GM19397 (cell line): ENCODE data around the gene HMCN2.

Source experiments
- ATAC-seq: cut with Tn5 transposase; IDR thresholded peaks from one replicate; pipeline ENCODE4 v1.9.1; 2021; ENCODE audit warnings: mild to moderate bottlenecking, moderate library complexity; ENCODE audit not compliant: unreplicated experiment

HMCN2 gene

DNA sequence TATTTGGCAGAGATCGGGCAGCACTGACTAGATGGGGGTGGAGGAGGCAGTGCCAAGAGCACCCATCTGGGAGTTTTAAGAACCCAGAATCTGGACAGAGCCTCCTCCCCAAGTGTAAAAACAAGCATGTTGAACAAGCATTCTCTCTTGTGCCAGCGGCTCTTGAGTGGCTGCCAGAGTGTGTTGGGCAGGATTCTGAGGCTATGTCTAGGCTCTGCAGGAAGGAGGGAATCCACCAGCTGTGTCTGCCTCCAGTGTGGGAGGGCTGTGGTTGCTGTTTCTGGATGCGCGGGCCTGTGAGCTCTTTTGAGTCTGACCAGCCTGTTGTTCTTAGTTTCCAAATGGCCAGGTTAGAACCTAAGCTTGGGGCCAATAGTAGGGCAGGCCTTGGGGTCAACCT is 39.8 kb downstream of the HMCN2 start:
- ATAC-seq, result no peak

- no peak for ATAC-seq
Measured at GRCh38 chr9:130306823-130307666, 41.5 kb downstream of the HMCN2 start.

- ATAC-seq, result no peak
Measured at GRCh38 chr9:130307667-130307943, 42.0 kb downstream of the HMCN2 start.

DNA sequence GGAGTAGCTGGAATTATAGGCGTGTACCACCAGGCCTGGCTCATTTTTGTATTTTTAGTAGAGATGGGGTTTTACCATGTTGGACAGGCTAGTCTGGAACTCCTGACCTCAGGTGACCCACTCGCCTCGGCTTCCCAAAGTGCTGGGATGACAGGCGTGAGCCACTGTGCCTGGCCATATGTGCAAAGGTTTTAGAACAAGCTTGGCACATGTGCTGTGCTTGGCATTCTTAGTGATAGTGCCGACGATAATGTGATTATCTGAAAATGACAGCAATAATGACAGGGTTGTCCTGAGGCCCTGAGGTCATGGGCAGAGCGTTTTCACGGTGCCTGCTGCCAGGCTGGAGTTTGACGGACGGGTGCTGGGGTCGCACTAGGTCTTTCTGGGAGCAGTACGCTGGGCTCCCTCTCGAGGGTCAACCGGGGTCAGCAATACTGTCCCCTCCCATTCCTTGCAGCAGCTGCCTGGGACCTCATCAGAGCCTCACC is 42.6 kb downstream of the HMCN2 start:
- no peak for ATAC-seq

DNA sequence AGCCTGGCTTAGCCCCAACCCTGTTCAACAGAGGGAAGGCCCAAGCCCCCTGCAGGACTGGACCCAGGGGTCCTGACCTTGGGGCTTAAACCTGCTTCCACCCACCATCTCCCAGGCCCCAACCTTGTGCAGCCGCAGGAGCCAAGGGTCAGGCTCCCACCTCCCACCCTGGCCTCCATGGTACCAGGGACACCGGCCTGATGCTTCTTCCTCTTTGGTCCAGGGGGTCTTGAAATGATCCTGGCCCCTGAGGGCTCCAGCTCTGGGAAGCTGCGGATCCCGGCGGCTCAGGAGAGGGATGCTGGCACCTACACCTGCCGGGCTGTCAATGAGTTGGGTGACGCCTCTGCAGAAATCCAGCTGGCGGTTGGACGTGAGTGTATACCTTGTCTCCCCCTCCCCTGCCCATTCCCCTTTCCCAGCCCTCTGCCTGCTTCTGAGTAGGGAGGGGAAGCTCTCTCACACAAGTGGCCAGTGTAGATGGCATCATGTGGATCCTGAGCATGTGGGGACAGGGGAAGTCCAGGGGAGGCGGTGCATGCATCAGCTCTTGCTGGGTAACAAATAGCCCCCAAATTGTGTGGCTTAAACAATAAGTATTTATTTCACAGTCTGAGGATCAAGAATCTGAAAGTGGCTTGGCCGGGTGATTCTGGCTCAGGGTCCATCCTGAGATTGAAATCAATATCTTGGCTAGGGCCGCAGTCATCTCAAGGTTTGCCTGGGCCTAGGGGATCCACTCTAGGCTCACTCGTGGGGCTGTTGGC is 44.3 kb downstream of the HMCN2 start:
- ATAC-seq, result no peak

GRCh38 chr9:130310456-130310855 is 44.9 kb downstream of the HMCN2 start:
- no peak for ATAC-seq

DNA sequence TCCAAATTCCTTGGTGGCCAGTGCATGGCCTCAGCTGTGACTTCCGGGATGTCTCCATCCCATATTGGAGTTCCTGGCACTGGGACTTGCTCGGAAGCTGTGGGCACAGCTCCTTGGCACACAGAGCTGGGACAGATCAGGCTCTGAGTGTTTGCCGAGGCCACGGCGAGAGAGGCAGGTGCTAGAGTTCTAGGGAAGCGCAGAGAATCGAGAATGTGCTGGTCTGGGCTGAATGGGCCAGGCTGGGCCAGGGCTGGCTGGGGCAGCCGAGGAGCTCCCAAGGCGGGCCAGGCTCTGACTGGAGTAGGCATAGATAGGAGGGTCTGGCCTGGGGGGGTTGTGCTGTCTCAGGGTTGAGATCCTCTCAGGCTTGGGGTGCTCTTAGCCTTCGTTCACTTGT is 45.4 kb downstream of the HMCN2 start:
- no peak for ATAC-seq

DNA sequence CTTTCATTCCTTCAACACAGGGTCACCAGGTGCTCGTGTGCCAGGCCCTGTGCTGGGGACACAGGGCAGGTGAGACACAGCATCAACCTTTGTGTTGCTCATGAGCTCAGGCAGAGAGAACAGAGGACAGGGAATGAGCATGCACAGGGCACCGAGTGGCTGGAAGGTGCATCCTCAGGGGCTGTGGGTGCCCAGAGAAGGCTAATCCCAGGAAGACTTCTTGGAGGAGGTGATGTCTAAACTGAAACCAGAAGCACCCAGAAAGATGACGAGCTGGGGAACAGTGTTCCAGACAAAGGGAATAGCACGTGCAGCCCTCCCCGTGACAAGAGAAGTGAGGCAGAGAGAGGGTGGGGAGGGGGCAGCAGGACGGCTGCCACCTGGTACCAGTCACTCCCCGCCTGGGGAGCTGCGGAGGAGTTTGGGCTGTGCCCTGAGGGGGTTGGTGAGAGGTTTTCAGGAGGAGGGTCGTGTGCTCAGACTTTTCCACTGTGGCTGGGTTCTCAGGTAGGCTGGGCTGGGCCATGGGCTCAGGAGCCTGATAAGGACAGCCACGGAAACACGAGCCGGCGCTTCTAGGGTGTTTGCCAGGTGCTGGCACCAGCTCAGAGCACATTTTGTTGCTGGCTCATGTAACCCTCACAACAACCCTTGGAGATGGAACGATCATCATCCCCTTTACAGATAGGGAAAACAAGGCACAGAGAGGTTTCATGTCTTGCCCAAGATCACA is 46.0 kb downstream of the HMCN2 start:
- no peak for ATAC-seq

GRCh38 chr9:130313103-130313858 is 47.7 kb downstream of the HMCN2 start:
- ATAC-seq, result no peak

GRCh38 chr9:130315446-130316226 is 50.1 kb downstream of the HMCN2 start:
- ATAC-seq, result no peak

DNA sequence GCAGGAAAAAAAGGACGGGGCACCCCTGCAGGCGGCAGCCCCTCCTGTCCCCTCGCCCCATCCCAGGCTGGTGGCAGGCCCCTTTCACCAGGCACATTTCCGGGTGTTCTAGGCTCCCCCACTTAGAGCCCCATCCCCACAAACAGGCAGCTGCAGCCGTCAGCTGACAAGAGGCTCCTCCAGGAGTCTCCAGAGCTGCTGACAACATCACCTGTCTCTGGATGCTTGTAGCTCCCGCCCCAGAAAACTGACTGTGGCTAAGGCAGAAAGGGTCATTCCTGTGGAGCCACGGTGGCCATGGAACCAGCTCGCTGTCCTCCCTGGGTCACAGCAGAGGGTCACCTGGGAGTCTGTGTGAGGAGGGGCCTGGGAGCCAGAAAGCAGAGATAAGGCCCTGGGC is 50.9 kb downstream of the HMCN2 start:
- no peak for ATAC-seq

GRCh38 chr9:130319300-130319699 is 53.7 kb downstream of the HMCN2 start:
- ATAC-seq, result no peak

GRCh38 chr9:130319944-130320712 is 54.6 kb downstream of the HMCN2 start:
- ATAC-seq, result no peak

DNA sequence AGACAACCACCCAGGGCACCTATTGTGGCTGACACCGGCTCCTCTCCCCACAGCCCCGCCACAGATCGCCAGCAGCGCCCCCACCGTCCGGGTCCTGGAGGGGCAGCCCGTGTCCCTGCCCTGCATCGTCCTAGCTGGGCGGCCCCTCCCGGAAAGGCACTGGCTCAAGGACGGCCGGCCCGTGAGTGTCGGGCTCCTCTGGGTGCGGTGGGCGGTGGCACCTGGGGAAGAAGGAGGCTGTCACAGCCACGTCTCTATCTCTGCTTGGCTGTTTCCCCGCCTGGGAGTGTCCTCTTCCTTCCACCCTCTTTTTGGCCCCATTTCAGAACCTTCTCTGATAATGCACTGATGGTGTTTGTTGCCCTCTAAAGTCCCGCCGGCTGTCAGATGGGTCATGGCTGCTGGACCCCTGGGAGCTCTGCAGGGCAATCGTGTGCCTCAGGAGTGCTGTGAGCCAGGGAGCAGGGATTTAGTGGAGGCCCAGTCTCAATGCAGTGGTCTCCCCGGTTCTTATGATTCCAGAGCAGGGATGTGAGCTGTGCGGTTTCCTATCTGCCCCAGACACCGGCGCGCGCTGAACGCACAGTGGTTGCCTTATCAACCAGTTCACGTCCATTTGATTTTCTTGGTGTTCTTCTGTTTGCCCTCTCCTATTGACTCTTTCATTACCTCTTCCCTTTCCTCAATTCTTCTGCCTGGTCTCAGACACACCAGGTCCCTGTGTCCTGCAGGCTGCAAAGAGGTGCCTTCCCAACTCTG is 55.3 kb downstream of the HMCN2 start:
- no peak for ATAC-seq

DNA sequence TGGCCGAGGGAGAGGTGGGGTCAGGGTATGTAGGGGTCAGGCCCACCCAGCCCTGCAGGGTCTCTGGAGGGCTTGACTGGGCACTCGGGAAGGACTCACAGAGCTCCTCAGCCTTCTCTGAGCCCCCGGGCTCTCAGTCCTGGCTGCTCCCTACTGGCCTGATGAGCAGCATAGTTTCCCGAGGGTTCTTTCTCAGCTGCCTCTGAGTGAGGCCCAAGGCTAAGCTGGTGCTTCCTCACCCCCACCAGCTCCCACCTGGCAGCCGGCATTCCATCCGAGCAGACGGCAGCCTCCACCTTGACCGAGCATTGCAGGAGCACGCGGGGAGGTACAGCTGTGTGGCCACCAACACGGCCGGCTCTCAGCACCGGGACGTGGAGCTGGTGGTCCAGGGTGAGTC is 56.0 kb downstream of the HMCN2 start:
- ATAC-seq, result no peak

DNA sequence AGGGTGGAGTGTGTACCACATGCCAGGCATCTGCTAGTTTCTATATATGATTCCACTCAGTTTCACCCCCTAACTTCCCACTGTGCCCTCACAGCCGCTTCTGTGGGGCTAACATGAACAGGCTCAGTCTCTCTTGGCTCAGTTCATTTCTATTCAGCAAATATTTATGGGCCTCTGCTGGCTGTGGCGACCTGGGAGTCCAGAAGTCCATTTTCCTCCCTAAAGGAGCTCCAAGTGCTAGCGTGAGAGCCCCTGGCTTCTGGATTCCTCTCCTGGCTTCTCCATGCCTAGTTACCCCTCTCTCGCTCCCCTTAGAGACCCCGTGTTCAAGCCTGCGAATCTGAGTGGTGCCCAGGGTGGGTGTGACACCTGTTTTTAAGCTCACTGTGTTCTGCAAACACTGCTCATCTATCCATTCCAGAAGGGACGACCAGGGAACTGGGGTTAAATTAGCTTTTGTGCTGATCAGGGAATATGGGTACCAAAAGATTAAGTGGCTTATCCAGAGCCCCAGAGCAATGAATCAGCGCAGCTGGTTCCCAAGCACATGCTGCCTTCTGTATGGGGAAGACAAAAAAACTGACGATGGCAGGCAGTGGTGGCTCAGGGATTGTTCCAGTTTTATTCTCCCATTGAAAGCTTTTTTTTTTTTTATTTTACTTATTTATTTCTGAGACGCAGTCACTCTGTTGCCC is 57.6 kb downstream of the HMCN2 start:
- ATAC-seq, result no peak

- ATAC-seq, result no peak
Measured at GRCh38 chr9:130325921-130326320, 60.4 kb downstream of the HMCN2 start.
